Ovary (tissue), 9 donors: ENCODE results near the gene SQSTM1. TPM values are rescaled to one million over a fixed set of nuclear protein-coding genes. Genes with fewer than 3 reads are reported as not detected.

ENCODE experiments used
- DNase-seq, 5 donors: peaks; one replicate each; pipeline ENCODE4 v3.0.0-alpha.2; 2019 to 2020
- H3K27ac ChIP-seq, 2 donors: fragments of 200-600 bp; one replicate each; pipeline versions ENCODE4 v1.5.1 to v1.8.0; 2019 to 2022
- H3K27me3 ChIP-seq: fragments of 200-600 bp; one replicate; pipeline ENCODE4 v1.8.0; 2022
- H3K36me3 ChIP-seq: fragments of 200-600 bp; sonication (generic); one replicate; pipeline ENCODE4 v1.5.1; 2019
- H3K4me1 ChIP-seq: one replicate; pipeline ENCODE4 v1.8.1; 2013; ENCODE audit warnings: mild to moderate bottlenecking, moderate library complexity; ENCODE audit not compliant: insufficient read depth
- H3K4me3 ChIP-seq: fragments of 200-600 bp; sonication (generic); one replicate; pipeline ENCODE4 v1.5.1; 2017
- H3K9me3 ChIP-seq, 2 donors: fragments of 200-600 bp in 1 of 2; sonication (generic) in 1 of 2; one replicate each; pipeline versions ENCODE4 v1.5.1 to v1.8.1; 2013 to 2019; ENCODE audit warnings: mild to moderate bottlenecking in 1 of 2, moderate library complexity in 1 of 2
- CTCF ChIP-seq, 3 donors: fragments of 450-650 bp in 2 of 3; fragments of 200-600 bp in 1 of 3; IDR thresholded peaks; one replicate each; pipeline versions ENCODE4 v1.5.1 to v1.8.0; 2016 to 2022; ENCODE audit warnings: antibody characterized with exemption in 3 of 3, mild to moderate bottlenecking in 1 of 3
- EP300 ChIP-seq: sonication (generic); formaldehyde crosslinking; IDR thresholded peaks from one replicate; pipeline ENCODE4 v1.6.1; 2017; ENCODE audit warnings: antibody characterized with exemption
- POLR2A ChIP-seq: fragments of 450-650 bp; IDR thresholded peaks from one replicate; pipeline ENCODE4 v1.6.1; 2017; ENCODE audit warnings: antibody characterized with exemption, mild to moderate bottlenecking, moderate library complexity
- WGBS, 3 donors: extraction: QIAGEN DNeasy Blood & Tissue Kit in 1 of 3; methylation state at CpG; one replicate each; pipeline versions ENCODE4 v1.1.5 to v1.1.7; 2013 to 2017; 5-methylcytosine and 5-hydroxymethylcytosine counted together
- intact Hi-C, 4 donors: fragments of 100-400 bp; cut with DNase I; formaldehyde crosslinking; loops; one replicate each; pipeline versions ENCODE4 v1.11.0 to v1.15.1; 2022 to 2023
- polyA plus RNA-seq, 2 donors: library from polyadenylated mRNA; stranded (reverse); fragments of 200-250 nt in 1 of 2; fragments of 350-450 nt in 1 of 2; fragmentation: Illumina TruSeq in 1 of 2; extraction: RNeasy Lipid Tissue Mini Kit (QIAGEN cat#74804) in 1 of 2; gene quantifications; one replicate each; pipeline ENCODE4 v1.2.3, GENCODE V29; 2013 to 2014
- total RNA-seq, 7 donors: library from RNA; depleted of rRNA in 2 of 7; stranded (reverse); fragments of >200 nt in 2 of 7; fragmentation: NEBNext Ultra II Directional in 3 of 7; extraction: Animal tissue kit (Norgen Biotek cat#: 25700) in 3 of 7; gene quantifications; one replicate each; pipeline versions ENCODE4 v1.1.0 to v1.2.4, GENCODE V29; 2016 to 2023
- donor health status: DM: no; HTN: no; CAD: no; lungs with moderate emphysema.
- donor health status: DM: no; HTN: no; CAD: no.
- donor health status: Bipolar disorder and iron deficiency.
- donor health status: DM: yes; HTN: yes; CAD: no.
- donor health status: DM: no; HTN: no; CAD: no.
- donor health status: DM: yes; HTN: yes; CAD: no.

Gene SQSTM1
- total and polyA plus RNA-seq, 9 donors = 125 to 457 (median 320) TPM

- intact Hi-C loops = no loop called here
- TF ChIP-seq CTCF (IDR thresholded peaks at IDR 0.05) (no peak), POLR2A (no peak), EP300 (no peak)
Measured at GRCh38 chr5:179879690-179880010, 58.9 kb downstream of the SQSTM1 start.

DNA sequence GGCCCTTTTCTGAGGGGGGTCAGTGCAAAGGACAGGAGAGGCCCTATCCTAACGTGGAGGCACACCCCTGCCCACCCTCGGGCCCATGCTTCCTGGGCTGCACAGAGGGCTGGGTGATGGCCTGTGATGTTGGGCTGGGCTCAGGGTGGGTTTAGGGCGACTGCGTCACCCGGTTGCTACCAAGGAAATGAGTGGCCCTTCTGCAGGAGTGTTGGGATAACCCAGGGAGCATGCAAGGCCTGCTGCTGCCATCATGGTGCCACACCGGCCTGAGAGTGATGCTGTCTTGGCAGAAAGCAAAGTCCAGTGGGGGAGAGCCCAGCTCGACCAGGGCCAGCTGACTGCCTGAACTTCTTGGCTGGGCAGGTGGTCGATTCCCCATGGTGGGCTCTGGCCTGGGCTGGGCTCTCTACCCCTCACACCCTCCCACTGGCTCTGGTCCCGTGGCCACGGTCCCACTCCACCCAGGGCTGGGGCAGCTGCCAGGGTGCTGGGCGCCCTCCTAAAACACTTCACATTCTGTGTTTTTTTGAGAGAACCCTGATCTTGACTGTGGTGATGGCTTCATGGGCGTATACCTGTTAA lies 59.5 kb downstream of the SQSTM1 start:
- 83 to 93% (median 85%) methylated on average over 11 to 12 of the region's 12 CpGs for WGBS, 3 donors
- no peaks in the 10 kb centered on the region for H3K36me3 ChIP-seq
- DNase-seq = no peak

More at GRCh38 chr5:179879690-179880010, 58.9 kb downstream of the SQSTM1 start:
- Histone ChIP-seq H3K27me3 (no peaks in the 10 kb centered on the region), H3K27ac (no peak overlapping the region), H3K9me3 (peaks cover 0 to 3% of the 10 kb centered on the region in 2 donors), H3K36me3 (no peaks in the 10 kb centered on the region), H3K4me3 (no peak overlapping the region), H3K4me1 (no peaks in the 10 kb centered on the region)
- 89 to 92% (median 92%) methylated on average over 13 of the region's 13 CpGs for WGBS, 3 donors
- no peak for DNase-seq

DNA sequence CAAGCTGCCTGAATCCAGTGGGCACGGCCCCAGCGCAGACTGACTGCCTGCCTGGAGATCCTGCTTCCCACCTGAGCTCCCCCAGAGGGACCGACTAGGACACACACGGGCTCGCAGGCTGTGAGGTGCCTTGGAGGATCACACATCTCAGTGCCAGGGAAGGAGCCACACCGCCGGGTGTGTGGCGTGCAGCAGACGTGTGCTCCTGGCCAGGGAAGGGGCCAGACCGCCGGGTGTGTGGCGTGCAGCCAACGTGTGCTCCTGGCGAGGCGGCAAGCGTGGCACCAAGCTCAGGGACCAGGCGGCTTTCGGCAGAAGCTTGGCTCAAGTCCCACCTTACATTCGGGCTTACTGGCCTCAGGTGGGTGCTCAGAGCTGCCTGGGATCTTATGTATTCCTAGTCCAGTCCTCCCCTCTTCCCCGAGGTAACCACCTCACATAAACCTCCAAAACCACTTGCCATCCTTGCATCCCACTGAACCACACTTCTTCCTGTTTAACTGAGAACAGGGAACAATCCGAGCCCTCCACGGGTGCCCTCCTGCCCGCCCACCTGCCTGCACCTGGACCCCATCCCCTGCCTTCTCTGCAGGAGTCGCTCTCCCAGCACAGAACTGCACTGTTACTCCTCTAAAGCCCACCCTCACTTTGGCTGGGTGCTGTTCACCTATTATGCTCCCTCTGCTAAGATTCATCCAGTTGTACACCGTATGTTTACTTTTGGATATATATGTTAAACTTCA lies 60.3 kb downstream of the SQSTM1 start:
- Histone ChIP-seq H3K36me3 (no peaks in the 10 kb centered on the region), H3K9me3 (peaks cover 0 to 3% of the 10 kb centered on the region in 2 donors), H3K4me1 (no peaks in the 10 kb centered on the region), H3K4me3 (no peak overlapping the region), H3K27ac (no peak overlapping the region), H3K27me3 (no peaks in the 10 kb centered on the region)
- intact Hi-C loops = no loop called here
- WGBS, 3 donors = 88 to 93% (median 90%) methylated on average over 25 of the region's 25 CpGs
- no peak for DNase-seq
- no peak for TF ChIP-seq POLR2A
- TF ChIP-seq CTCF (IDR thresholded peaks at IDR 0.05) = no peak
- no peak for TF ChIP-seq EP300

More for the DNA sequence above, 59.5 kb downstream of the SQSTM1 start:
- H3K4me3 ChIP-seq = no peak overlapping the region
- intact Hi-C loops = no loop called here
- H3K27me3 ChIP-seq = no peaks in the 10 kb centered on the region
- no peaks in the 10 kb centered on the region for H3K4me1 ChIP-seq
- H3K27ac ChIP-seq = no peak overlapping the region
- peaks cover 0 to 3% of the 10 kb centered on the region in 2 donors for H3K9me3 ChIP-seq
- TF ChIP-seq POLR2A (no peak), CTCF (IDR thresholded peaks at IDR 0.05) (no peak), EP300 (no peak)

DNA sequence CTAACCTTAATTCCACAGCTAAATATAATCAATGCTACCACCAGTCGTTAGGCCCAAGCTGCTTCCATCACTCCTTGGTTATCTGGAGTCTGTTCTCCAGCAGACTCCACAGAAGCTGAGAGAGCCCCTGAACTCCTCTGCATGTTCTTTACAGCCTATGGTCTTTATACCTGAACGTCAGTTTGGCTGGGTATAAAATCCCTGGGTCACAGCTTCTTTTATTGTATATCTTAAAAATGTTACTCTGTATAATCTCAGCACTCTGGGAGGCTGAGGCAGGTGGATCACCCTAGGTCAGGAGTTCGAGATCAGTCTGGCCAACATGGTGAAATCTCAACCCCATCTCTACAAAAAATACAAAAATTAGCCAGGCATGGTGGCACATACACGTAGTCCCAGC lies 61.6 kb downstream of the SQSTM1 start:
- DNase-seq = no peak
- no peaks in the 10 kb centered on the region for H3K36me3 ChIP-seq
- no peak overlapping the region for H3K27ac ChIP-seq
- WGBS, 3 donors = 74 to 91% (median 90%) methylated on average over 4 of the region's 4 CpGs
- no peak overlapping the region for H3K4me3 ChIP-seq
- peaks cover 0 to 3% of the 10 kb centered on the region in 2 donors for H3K9me3 ChIP-seq
- H3K27me3 ChIP-seq = no peaks in the 10 kb centered on the region
- no peaks in the 10 kb centered on the region for H3K4me1 ChIP-seq
- intact Hi-C loops = no loop called here
- TF ChIP-seq CTCF (IDR thresholded peaks at IDR 0.05) = no peak
- TF ChIP-seq POLR2A = no peak
- no peak for TF ChIP-seq EP300
